Activated naive CD8-positive, alpha-beta T cell treated with anti-CD3 and anti-CD28 coated beads for 36 hours (primary cell): ENCODE results near the gene DLX4. TPM values are rescaled to one million over a fixed set of nuclear protein-coding genes. Genes with fewer than 3 reads are reported as not detected.

ENCODE experiments used
- DNase-seq: peaks from one replicate; pipeline ENCODE4 v3.0.0; 2021
- H3K27ac Mint-ChIP-seq: one replicate; pipeline ENCODE4 v1.8.0; 2022; ENCODE audit warnings: mild to moderate bottlenecking, moderate library complexity, mixed read lengths
- H3K27me3 Mint-ChIP-seq: one replicate; pipeline ENCODE4 v1.8.0; 2022; ENCODE audit warnings: mild to moderate bottlenecking, mixed read lengths
- H3K36me3 Mint-ChIP-seq: one replicate; pipeline ENCODE4 v1.8.0; 2021; ENCODE audit warnings: mild to moderate bottlenecking, mixed read lengths
- H3K4me1 Mint-ChIP-seq: one replicate; pipeline ENCODE4 v1.8.0; 2021; ENCODE audit warnings: mixed read lengths
- H3K4me3 Mint-ChIP-seq: one replicate; pipeline ENCODE4 v1.8.0; 2022; ENCODE audit warnings: mild to moderate bottlenecking, moderate library complexity, mixed read lengths
- H3K9me3 Mint-ChIP-seq: one replicate; pipeline ENCODE4 v1.8.0; 2022; ENCODE audit warnings: mixed read lengths
- total RNA-seq, 2 experiments: library from RNA; stranded (reverse); gene quantifications; one replicate each; pipeline ENCODE4 v1.2.3, GENCODE V29; 2021

Gene DLX4
- total RNA-seq, 2 experiments from 2014 or later = 0.62 to 0.70 TPM

DNA sequence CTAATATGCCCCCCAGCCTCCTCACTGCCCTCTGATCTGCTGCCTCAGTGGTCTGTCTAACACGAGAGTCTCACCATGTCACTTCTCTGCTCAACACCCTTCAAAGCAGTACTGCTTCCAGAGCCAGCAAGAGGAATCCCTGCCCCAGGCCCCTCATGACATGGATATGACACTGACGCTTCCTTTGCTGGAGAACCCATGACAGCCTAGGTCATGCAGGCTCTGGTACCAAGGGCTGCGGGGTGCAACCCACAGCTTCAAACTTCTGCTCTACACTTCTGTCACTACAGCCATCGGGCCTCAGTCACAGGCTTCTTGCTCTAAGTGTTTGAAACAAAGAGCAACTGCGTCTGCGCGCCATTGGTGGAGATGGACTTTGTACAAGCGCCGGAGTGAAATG lies 32.6 kb upstream of the DLX4 start:
- H3K27ac Mint-ChIP-seq = no peak overlapping the region
- H3K27me3 Mint-ChIP-seq = peaks cover 35% of the 10 kb centered on the region
- DNase-seq = no peak
- no peaks in the 10 kb centered on the region for H3K9me3 Mint-ChIP-seq
- H3K36me3 Mint-ChIP-seq = no peaks in the 10 kb centered on the region
- no peak overlapping the region for H3K4me3 Mint-ChIP-seq
- no peaks in the 10 kb centered on the region for H3K4me1 Mint-ChIP-seq

DNA sequence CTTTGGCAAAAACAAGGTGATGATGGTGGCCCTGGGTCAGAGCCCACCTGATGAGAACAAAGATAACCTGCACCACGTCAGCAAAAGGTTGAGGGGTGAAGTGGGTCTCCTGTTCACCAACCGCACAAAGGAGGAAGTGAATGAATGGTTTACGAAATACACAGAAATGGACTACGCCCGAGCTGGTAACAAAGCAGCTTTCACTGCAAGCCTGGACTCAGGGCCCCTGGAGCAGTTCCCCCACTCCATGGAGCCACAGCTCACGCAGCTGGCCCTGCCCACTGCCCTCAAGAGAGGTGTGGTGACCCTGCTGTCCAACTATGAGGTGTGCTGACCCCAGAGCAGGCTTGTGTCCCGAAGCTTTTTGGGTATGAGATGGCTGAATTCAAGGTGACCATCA lies 29.7 kb upstream of the DLX4 start:
- H3K4me3 Mint-ChIP-seq = no peak overlapping the region
- H3K9me3 Mint-ChIP-seq = no peaks in the 10 kb centered on the region
- no peak overlapping the region for H3K27ac Mint-ChIP-seq
- no peaks in the 10 kb centered on the region for H3K4me1 Mint-ChIP-seq
- no peaks in the 10 kb centered on the region for H3K36me3 Mint-ChIP-seq
- peaks cover 26% of the 10 kb centered on the region for H3K27me3 Mint-ChIP-seq
- no peak for DNase-seq

GRCh38 chr17:49941427-49941826 lies 27.6 kb upstream of the DLX4 start:
- H3K9me3 Mint-ChIP-seq = no peaks in the 10 kb centered on the region
- H3K36me3 Mint-ChIP-seq = no peaks in the 10 kb centered on the region
- no peak overlapping the region for H3K4me3 Mint-ChIP-seq
- H3K27me3 Mint-ChIP-seq = peaks cover 22% of the 10 kb centered on the region
- no peak overlapping the region for H3K27ac Mint-ChIP-seq
- H3K4me1 Mint-ChIP-seq = no peaks in the 10 kb centered on the region
- no peak for DNase-seq

- Mint-ChIP-seq H3K9me3 (no peaks in the 10 kb centered on the region), H3K4me1 (no peaks in the 10 kb centered on the region), H3K36me3 (no peaks in the 10 kb centered on the region), H3K27me3 (peaks cover 27% of the 10 kb centered on the region), H3K27ac (no peak overlapping the region), H3K4me3 (no peak overlapping the region)
- DNase-seq = no peak
Observed at GRCh38 chr17:49942947-49943346, 26.0 kb upstream of the DLX4 start.

- DNase-seq = no peak
- Mint-ChIP-seq H3K9me3 (no peaks in the 10 kb centered on the region), H3K27me3 (peaks cover 26% of the 10 kb centered on the region), H3K27ac (no peak overlapping the region), H3K4me3 (no peak overlapping the region), H3K36me3 (no peaks in the 10 kb centered on the region), H3K4me1 (no peaks in the 10 kb centered on the region)
Observed at GRCh38 chr17:49944273-49944870, 24.6 kb upstream of the DLX4 start.

- Mint-ChIP-seq H3K27ac (no peak overlapping the region), H3K27me3 (peaks cover 43% of the 10 kb centered on the region), H3K4me3 (no peak overlapping the region)
Observed at GRCh38 chr17:49946208-49946607, 22.8 kb upstream of the DLX4 start.

GRCh38 chr17:49946964-49947584 lies 21.9 kb upstream of the DLX4 start:
- no peak overlapping the region for H3K4me3 Mint-ChIP-seq
- peaks cover 50% of the 10 kb centered on the region for H3K27me3 Mint-ChIP-seq
- H3K36me3 Mint-ChIP-seq = no peaks in the 10 kb centered on the region
- no peak for DNase-seq
- no peak overlapping the region for H3K27ac Mint-ChIP-seq
- no peaks in the 10 kb centered on the region for H3K9me3 Mint-ChIP-seq
- no peaks in the 10 kb centered on the region for H3K4me1 Mint-ChIP-seq

More at GRCh38 chr17:49946208-49946607, 22.8 kb upstream of the DLX4 start:
- DNase-seq = no peak
- H3K4me1 Mint-ChIP-seq = no peaks in the 10 kb centered on the region
- no peaks in the 10 kb centered on the region for H3K36me3 Mint-ChIP-seq
- no peaks in the 10 kb centered on the region for H3K9me3 Mint-ChIP-seq

DNA sequence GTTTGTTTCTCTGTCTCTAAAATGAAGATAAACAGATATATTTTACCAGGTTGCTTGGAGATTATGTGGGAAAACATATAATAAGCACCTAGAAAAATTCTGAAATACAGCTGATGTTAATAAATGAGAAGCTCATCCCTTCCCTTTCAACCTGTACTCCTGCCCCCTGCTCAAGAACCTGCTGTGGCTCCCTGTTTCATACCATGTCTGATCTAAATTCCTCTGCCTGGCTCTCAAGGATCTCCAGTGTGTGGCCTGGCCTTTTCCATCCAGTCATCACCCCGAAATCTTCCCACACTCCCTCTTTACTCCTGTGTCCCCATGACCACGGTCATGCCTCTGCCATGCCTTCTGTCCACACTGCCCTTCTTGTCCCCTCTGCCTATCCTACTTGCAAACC lies 19.4 kb upstream of the DLX4 start:
- peaks cover 52% of the 10 kb centered on the region for H3K27me3 Mint-ChIP-seq
- H3K36me3 Mint-ChIP-seq = no peaks in the 10 kb centered on the region
- no peak overlapping the region for H3K27ac Mint-ChIP-seq
- H3K9me3 Mint-ChIP-seq = no peaks in the 10 kb centered on the region
- H3K4me3 Mint-ChIP-seq = no peak overlapping the region
- DNase-seq = no peak
- H3K4me1 Mint-ChIP-seq = no peaks in the 10 kb centered on the region

DNA sequence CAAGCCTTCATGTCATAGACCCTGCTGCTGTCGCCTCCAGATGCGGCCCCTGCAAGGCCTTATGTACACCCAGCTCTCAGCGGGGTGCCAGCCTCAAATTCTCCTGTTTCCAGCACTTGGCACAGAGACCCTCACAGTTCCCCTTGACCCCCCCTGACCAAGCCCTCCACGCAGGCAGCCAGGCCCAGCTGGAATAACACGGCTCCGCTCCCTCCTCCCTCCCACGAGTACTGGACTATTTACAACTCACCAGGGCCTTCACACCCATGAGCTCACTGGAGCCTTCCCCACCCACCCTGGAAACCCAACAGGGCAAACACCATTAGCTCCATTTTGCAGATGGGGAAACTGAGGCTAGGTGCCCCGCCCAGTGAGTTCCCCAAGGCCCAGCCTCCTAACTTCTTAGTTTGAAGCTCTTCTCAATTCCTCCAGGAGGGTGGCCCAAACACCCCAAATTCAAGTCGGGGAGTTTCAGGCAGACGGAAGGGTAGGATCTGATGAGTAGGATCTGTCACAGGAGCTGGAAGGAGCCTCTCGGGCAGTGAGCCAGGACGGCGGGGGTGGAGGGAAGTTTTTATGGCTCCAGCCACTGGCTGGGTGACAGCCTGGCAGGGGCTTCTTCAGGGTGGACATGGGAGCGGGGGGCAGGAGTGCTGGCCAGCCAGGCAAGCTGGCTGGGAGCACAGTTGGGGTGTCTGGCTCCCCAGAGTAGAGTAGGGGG lies 17.5 kb upstream of the DLX4 start:
- Mint-ChIP-seq H3K27ac (no peak overlapping the region), H3K4me3 (no peak overlapping the region), H3K27me3 (peaks cover 46% of the 10 kb centered on the region), H3K36me3 (no peaks in the 10 kb centered on the region), H3K4me1 (no peaks in the 10 kb centered on the region), H3K9me3 (no peaks in the 10 kb centered on the region)
- DNase-seq = no peak

DNA sequence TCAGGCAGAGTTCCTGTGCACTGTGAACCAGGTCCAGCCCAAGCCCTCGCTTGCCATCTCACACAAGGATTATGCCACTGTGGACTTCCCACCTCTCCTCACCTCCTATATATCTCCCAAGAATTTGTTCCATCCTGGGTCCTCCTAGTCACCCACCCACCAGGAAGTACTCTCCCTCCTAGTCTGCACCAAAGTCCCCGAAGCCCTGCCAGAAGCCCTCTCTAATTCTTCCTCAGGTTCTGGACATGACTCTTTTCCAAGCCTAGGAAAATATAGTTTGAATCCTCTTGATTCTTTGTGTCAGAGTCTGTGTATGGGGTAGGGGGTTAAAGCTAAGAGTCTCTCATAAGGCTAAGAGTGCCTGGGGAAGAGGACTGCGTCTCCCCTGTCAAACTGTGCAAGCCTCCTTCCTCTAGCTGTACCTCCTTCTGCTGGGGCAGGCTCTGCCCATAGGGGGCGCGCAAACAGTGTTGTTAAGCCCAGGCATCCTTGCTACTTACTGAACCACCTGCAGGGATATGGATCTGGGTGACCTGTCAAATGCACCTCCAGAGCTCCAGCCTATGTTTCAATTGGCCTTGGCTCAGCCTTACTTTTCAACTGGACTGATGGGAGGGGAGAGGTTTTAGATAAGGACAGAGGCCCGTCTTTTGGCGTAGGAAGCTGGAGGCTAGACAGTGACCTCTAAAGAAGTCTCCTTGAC lies 16.6 kb upstream of the DLX4 start:
- no peaks in the 10 kb centered on the region for H3K4me1 Mint-ChIP-seq
- H3K27ac Mint-ChIP-seq = no peak overlapping the region
- H3K27me3 Mint-ChIP-seq = peaks cover 46% of the 10 kb centered on the region
- peak; percentile 79 for DNase-seq
- no peaks in the 10 kb centered on the region for H3K36me3 Mint-ChIP-seq
- H3K9me3 Mint-ChIP-seq = no peaks in the 10 kb centered on the region
- no peak overlapping the region for H3K4me3 Mint-ChIP-seq

DNA sequence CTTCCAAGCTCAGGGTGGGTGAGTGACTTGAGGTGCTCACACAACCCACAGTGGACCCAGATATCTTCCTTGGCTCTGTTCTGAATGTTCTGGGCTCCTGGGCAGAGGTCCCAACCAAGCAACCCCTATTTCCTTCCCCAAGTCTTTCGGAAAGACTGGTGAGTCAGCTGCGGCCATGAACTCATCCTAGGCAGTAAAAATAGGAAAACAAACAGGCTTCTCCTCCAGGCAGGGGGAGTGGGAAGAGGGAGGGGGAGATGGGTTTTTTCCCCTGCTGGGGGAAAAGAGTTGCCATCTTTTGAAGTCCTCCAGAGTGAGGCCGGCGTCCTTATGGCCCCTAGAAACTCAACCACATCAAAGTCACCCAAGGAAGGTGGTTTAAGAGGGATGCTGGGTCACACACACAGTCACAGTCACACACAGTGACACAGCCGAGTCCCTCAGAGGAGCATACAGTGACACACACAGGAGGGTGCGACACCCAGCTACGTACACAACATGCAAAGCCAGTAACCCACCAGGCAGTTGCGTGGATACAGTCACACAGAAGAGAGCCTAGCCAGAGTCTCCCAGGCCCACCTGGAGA lies 16.0 kb upstream of the DLX4 start:
- no peaks in the 10 kb centered on the region for H3K4me1 Mint-ChIP-seq
- H3K9me3 Mint-ChIP-seq = no peaks in the 10 kb centered on the region
- no peak overlapping the region for H3K27ac Mint-ChIP-seq
- DNase-seq = no peak
- H3K4me3 Mint-ChIP-seq = no peak overlapping the region
- no peaks in the 10 kb centered on the region for H3K36me3 Mint-ChIP-seq
- H3K27me3 Mint-ChIP-seq = peaks cover 45% of the 10 kb centered on the region

DNA sequence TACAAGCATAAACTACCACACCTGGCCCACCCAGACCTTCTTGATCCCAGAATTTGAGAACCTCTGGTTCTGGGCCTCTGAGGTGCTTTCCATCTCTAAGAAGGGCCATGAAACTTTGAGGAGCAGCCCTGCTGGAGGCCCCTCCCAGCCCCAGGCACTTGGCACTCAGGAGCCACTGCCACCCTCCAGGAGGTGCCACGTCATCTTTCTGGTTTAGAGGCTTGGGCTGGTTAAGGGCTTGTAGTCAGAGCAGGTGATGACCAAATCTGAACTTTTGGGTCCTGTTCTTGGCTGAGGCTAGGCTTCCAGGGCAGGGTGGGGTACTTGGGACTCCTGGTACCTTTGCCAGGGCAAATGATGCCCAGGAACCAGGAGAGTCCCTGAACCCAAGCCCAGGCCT lies 13.8 kb upstream of the DLX4 start:
- H3K4me1 Mint-ChIP-seq = no peaks in the 10 kb centered on the region
- peaks cover 31% of the 10 kb centered on the region for H3K27me3 Mint-ChIP-seq
- no peak overlapping the region for H3K4me3 Mint-ChIP-seq
- DNase-seq = no peak
- no peaks in the 10 kb centered on the region for H3K9me3 Mint-ChIP-seq
- no peaks in the 10 kb centered on the region for H3K36me3 Mint-ChIP-seq
- H3K27ac Mint-ChIP-seq = no peak overlapping the region

DNA sequence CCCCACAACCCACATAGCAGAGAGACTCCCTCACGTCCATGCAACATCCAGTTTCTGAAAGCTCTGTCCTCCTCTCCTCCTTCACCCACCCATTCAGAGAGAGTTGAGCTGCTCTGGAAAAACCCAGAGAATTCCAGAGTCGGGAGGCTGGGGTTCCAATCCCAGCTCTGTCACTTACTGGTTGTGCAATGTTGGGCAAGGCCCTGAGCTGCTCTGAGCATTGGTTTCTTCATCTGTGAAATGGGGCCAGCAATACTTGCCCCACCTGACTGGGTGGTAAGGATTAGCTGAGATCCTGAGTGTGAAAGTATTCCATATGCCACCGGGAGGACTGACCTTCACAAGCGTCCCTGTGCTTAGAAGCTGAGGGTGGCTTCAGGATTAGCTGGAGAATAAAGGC lies 12.2 kb upstream of the DLX4 start:
- Mint-ChIP-seq H3K27ac (no peak overlapping the region), H3K4me3 (no peak overlapping the region), H3K9me3 (no peaks in the 10 kb centered on the region)

GRCh38 chr17:49957350-49957749 lies 11.6 kb upstream of the DLX4 start:
- Mint-ChIP-seq H3K36me3 (no peaks in the 10 kb centered on the region), H3K9me3 (no peaks in the 10 kb centered on the region), H3K27ac (no peak overlapping the region), H3K27me3 (peaks cover 24% of the 10 kb centered on the region), H3K4me3 (no peak overlapping the region), H3K4me1 (no peaks in the 10 kb centered on the region)
- DNase-seq = no peak

More for the DNA sequence above, 12.2 kb upstream of the DLX4 start:
- Mint-ChIP-seq H3K36me3 (no peaks in the 10 kb centered on the region), H3K4me1 (no peaks in the 10 kb centered on the region), H3K27me3 (peaks cover 24% of the 10 kb centered on the region)
- no peak for DNase-seq

DNA sequence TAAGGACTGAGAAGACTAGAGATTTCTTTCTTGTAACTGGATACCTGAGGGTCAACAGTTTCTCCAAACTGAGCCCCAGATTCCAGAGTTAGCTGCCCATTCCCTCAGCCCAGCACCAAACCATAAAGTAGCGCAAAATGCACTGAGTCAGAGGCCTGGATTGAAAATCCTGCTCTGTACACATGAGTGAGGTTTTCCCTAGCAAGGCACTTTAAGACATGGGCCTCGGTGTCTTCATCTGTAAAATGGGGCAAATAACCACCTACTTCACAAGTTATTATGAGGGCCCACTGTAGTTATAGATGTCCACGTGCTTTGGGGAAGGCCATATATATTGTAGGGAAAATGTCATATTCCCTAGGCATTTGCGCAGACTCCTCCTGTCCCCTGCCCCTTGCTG lies 10.3 kb upstream of the DLX4 start:
- no peak overlapping the region for H3K4me3 Mint-ChIP-seq
- H3K36me3 Mint-ChIP-seq = no peaks in the 10 kb centered on the region
- H3K27ac Mint-ChIP-seq = no peak overlapping the region
- peaks cover 3% of the 10 kb centered on the region for H3K4me1 Mint-ChIP-seq
- no peaks in the 10 kb centered on the region for H3K9me3 Mint-ChIP-seq
- no peak for DNase-seq
- H3K27me3 Mint-ChIP-seq = peaks cover 32% of the 10 kb centered on the region
